AG08396 (cell line): ENCODE data around the gene KPNA6.
"Not testable (repeated sequence)": the region's sequence is repeated elsewhere in the genome, so short reads cannot be mapped to it uniquely, and the experiment has no call there.

Source experiments
- DNase-seq: peaks from one replicate; pipeline ENCODE4 v3.0.0; 2012; ENCODE audit warnings: low spot score, mixed read lengths

KPNA6 gene

GRCh38 chr1:32142446-32143301, 34.8 kb downstream of the KPNA6 start:
- peak; percentile 87 for DNase-seq

- DNase-seq: not testable (repeated sequence)
These were observed 35.4 kb downstream of the KPNA6 start for GRCh38 chr1:32143302-32143695.

- DNase-seq: no peak
These were observed 36.2 kb downstream of the KPNA6 start for GRCh38 chr1:32144033-32144432.

GRCh38 chr1:32147799-32148198, 39.9 kb downstream of the KPNA6 start:
- DNase-seq: not testable (repeated sequence)

- DNase-seq: no peak
These were observed 43.0 kb downstream of the KPNA6 start for GRCh38 chr1:32150847-32151246.

- peak; percentile 45 for DNase-seq
These were observed 43.5 kb downstream of the KPNA6 start for GRCh38 chr1:32151319-32151787.

- no peak for DNase-seq
These were observed 51.3 kb downstream of the KPNA6 start for GRCh38 chr1:32159189-32159588.

- no peak for DNase-seq
These were observed 55.5 kb downstream of the KPNA6 start for GRCh38 chr1:32163405-32163804.

GRCh38 chr1:32165633-32166032, 57.8 kb downstream of the KPNA6 start:
- not testable (repeated sequence) for DNase-seq

GRCh38 chr1:32170991-32171390, 63.1 kb downstream of the KPNA6 start:
- DNase-seq: no peak

- DNase-seq: no peak
These were observed 64.9 kb downstream of the KPNA6 start for GRCh38 chr1:32172621-32173245.

- DNase-seq: no peak
These were observed 70.7 kb downstream of the KPNA6 start for GRCh38 chr1:32178380-32179192.

- DNase-seq: no peak
These were observed 71.3 kb downstream of the KPNA6 start for GRCh38 chr1:32179193-32179442.

- DNase-seq: peak; percentile 98
These were observed 71.8 kb downstream of the KPNA6 start, which contains the start of gene TXLNA for GRCh38 chr1:32179443-32180185. Gene TXLNA (plus strand): TSS chr1:32179675. CDS start chr1:32180346, 671 bp downstream.

- DNase-seq: peak; percentile 67
These were observed 72.6 kb downstream of the KPNA6 start for GRCh38 chr1:32180186-32181060.

- no peak for DNase-seq
These were observed 73.2 kb downstream of the KPNA6 start for GRCh38 chr1:32181065-32181464.

- no peak for DNase-seq
These were observed 73.7 kb downstream of the KPNA6 start for GRCh38 chr1:32181563-32181962.

- DNase-seq: no peak
These were observed 74.2 kb downstream of the KPNA6 start for GRCh38 chr1:32182060-32182459.

GRCh38 chr1:32184650-32185049, 76.8 kb downstream of the KPNA6 start:
- no peak for DNase-seq

- no peak for DNase-seq
These were observed 78.2 kb downstream of the KPNA6 start for GRCh38 chr1:32186077-32186476.

GRCh38 chr1:32186491-32186890, 78.6 kb downstream of the KPNA6 start:
- no peak for DNase-seq
